Mesendoderm (in vitro differentiated cells): ENCODE results near the gene RNF220.

Experiments
- DNase-seq: peaks from one replicate; pipeline ENCODE4 v3.0.0; 2013
- H2AK5ac ChIP-seq: 2 replicates; pipeline ENCODE4 v1.6.1; 2013; ENCODE audit warnings: low read length, inconsistent platforms
- H2BK120ac ChIP-seq: 2 replicates; pipeline ENCODE4 v1.6.1; 2013; ENCODE audit warnings: low read depth, mild to moderate bottlenecking, low read length, moderate library complexity, mixed read lengths
- H2BK15ac ChIP-seq: replicated peaks from 2 replicates; pipeline ENCODE4 v1.6.1; 2013; ENCODE audit warnings: low read depth, mild to moderate bottlenecking, moderate library complexity
- H2BK5ac ChIP-seq: 2 replicates; pipeline ENCODE4 v1.6.1; 2013; ENCODE audit warnings: low read length, inconsistent platforms
- H3K18ac ChIP-seq: 2 replicates; pipeline ENCODE4 v1.6.1; 2013; ENCODE audit warnings: mild to moderate bottlenecking, low read length, mixed read lengths
- H3K23ac ChIP-seq: one replicate; pipeline ENCODE4 v1.6.1; 2013; ENCODE audit warnings: low read length
- H3K27ac ChIP-seq: 2 replicates; pipeline ENCODE4 v1.5.1; 2013; ENCODE audit warnings: low read depth, mild to moderate bottlenecking, inconsistent platforms, low read length, moderate library complexity
- H3K27me3 ChIP-seq: 2 replicates; pipeline ENCODE4 v1.6.1; 2013; ENCODE audit warnings: low read length, control low read depth, mild to moderate bottlenecking, inconsistent platforms; ENCODE audit not compliant: insufficient read depth, poor library complexity
- H3K36me3 ChIP-seq: 2 replicates; pipeline ENCODE4 v1.6.1; 2013; ENCODE audit warnings: low read length, inconsistent platforms; ENCODE audit not compliant: control insufficient read depth, insufficient read depth
- H3K4ac ChIP-seq: one replicate; pipeline ENCODE4 v1.6.1; 2013; ENCODE audit warnings: low read depth, mild to moderate bottlenecking, low read length, moderate library complexity
- H3K4me1 ChIP-seq: 2 replicates; pipeline ENCODE4 v1.6.1; 2013; ENCODE audit warnings: low read depth, low read length, inconsistent platforms; ENCODE audit not compliant: control insufficient read depth
- H3K4me2 ChIP-seq: 2 replicates; pipeline ENCODE4 v1.6.1; 2013; ENCODE audit warnings: low read length
- H3K4me3 ChIP-seq: 2 replicates; pipeline ENCODE4 v1.5.1; 2013; ENCODE audit warnings: mild to moderate bottlenecking, low read length
- H3K56ac ChIP-seq: one replicate; pipeline ENCODE4 v1.6.1; 2013; ENCODE audit warnings: low read length
- H3K79me1 ChIP-seq: 2 replicates; pipeline ENCODE4 v1.6.1; 2013; ENCODE audit warnings: low read length, inconsistent platforms
- H3K79me2 ChIP-seq: 2 replicates; pipeline ENCODE4 v1.6.1; 2013; ENCODE audit warnings: mild to moderate bottlenecking, low read length; ENCODE audit not compliant: control insufficient read depth, insufficient read depth
- H3K9ac ChIP-seq: 2 replicates; pipeline ENCODE4 v1.6.1; 2013; ENCODE audit warnings: low read length, inconsistent platforms
- H4K5ac ChIP-seq: one replicate; pipeline ENCODE4 v1.6.1; 2013; ENCODE audit warnings: low read length
- H4K8ac ChIP-seq: one replicate; pipeline ENCODE4 v1.6.1; 2013; ENCODE audit warnings: low read depth, mild to moderate bottlenecking, control low read depth, low read length, moderate library complexity
- WGBS: extraction: QIAGEN DNeasy Blood & Tissue Kit; methylation state at CpG from one replicate; pipeline ENCODE4 v1.1.7; 2013; ENCODE audit warnings: low lambda C conversion rate, missing lambda C conversion rate; ENCODE audit not compliant: insufficient coverage; ENCODE audit errors: extremely low coverage; 5-methylcytosine and 5-hydroxymethylcytosine counted together

Gene RNF220

GRCh38 chr1:44659566-44659965 lies 254.5 kb downstream of the RNF220 start:
- Histone ChIP-seq H3K4me1 (no peaks in the 10 kb centered on the region), H3K36me3 (no peaks in the 10 kb centered on the region), H2BK5ac (no peak overlapping the region), H2AK5ac (no peak overlapping the region), H2BK15ac (no peak overlapping the region), H2BK120ac (no peak overlapping the region), H3K27me3 (no peaks in the 10 kb centered on the region), H3K4ac (no peak overlapping the region), H3K27ac (no peak overlapping the region), H3K4me3 (no peak overlapping the region), H3K79me1 (no peaks in the 10 kb centered on the region), H3K9ac (no peak overlapping the region), H3K4me2 (no peak overlapping the region), H3K79me2 (no peaks in the 10 kb centered on the region), H4K5ac (no peak overlapping the region), H4K8ac (no peak overlapping the region), H3K18ac (no peak overlapping the region), H3K56ac (no peak overlapping the region), H3K23ac (no peak overlapping the region)
- WGBS = no CpG with 5 or more reads among the region's 4 CpGs
- no peak for DNase-seq

GRCh38 chr1:44660176-44660575 lies 255.1 kb downstream of the RNF220 start:
- Histone ChIP-seq H3K9ac (no peak overlapping the region), H3K18ac (no peak overlapping the region), H3K79me2 (no peaks in the 10 kb centered on the region), H2BK120ac (no peak overlapping the region), H3K79me1 (no peaks in the 10 kb centered on the region), H3K4ac (no peak overlapping the region), H2BK5ac (no peak overlapping the region), H3K4me3 (no peak overlapping the region), H3K27ac (no peak overlapping the region), H3K56ac (no peak overlapping the region), H3K27me3 (no peaks in the 10 kb centered on the region), H3K36me3 (no peaks in the 10 kb centered on the region), H2AK5ac (no peak overlapping the region), H3K4me2 (no peak overlapping the region), H3K4me1 (no peaks in the 10 kb centered on the region), H3K23ac (no peak overlapping the region), H2BK15ac (no peak overlapping the region), H4K5ac (no peak overlapping the region), H4K8ac (no peak overlapping the region)
- no CpG with 5 or more reads among the region's 9 CpGs for WGBS
- DNase-seq = no peak

GRCh38 chr1:44661781-44662682 lies 257.0 kb downstream of the RNF220 start:
- WGBS = no CpG with 5 or more reads among the region's 15 CpGs
- Histone ChIP-seq H3K36me3 (no peaks in the 10 kb centered on the region), H3K79me2 (no peaks in the 10 kb centered on the region), H3K4me2 (no peak overlapping the region), H3K23ac (no peak overlapping the region), H3K27ac (no peak overlapping the region), H3K56ac (no peak overlapping the region), H2AK5ac (no peak overlapping the region), H2BK120ac (no peak overlapping the region), H2BK5ac (no peak overlapping the region), H3K9ac (no peak overlapping the region), H3K18ac (no peak overlapping the region), H2BK15ac (no peak overlapping the region), H3K79me1 (no peaks in the 10 kb centered on the region), H4K8ac (no peak overlapping the region), H4K5ac (no peak overlapping the region), H3K4me1 (no peaks in the 10 kb centered on the region), H3K4me3 (no peak overlapping the region), H3K4ac (no peak overlapping the region), H3K27me3 (no peaks in the 10 kb centered on the region)
- DNase-seq = no peak

- no peak overlapping the region for H2BK5ac ChIP-seq
- H3K4me2 ChIP-seq = no peak overlapping the region
- H3K27ac ChIP-seq = no peak overlapping the region
- no peaks in the 10 kb centered on the region for H3K4me1 ChIP-seq
- no peak overlapping the region for H3K23ac ChIP-seq
- no peak for DNase-seq
- no peak overlapping the region for H2BK120ac ChIP-seq
- H2AK5ac ChIP-seq = no peak overlapping the region
- no peaks in the 10 kb centered on the region for H3K79me1 ChIP-seq
- no CpG with 5 or more reads among the region's 5 CpGs for WGBS
- no peak overlapping the region for H3K56ac ChIP-seq
- H2BK15ac ChIP-seq = no peak overlapping the region
- H3K4me3 ChIP-seq = no peak overlapping the region
- no peak overlapping the region for H3K9ac ChIP-seq
- no peak overlapping the region for H4K8ac ChIP-seq
- H4K5ac ChIP-seq = no peak overlapping the region
- no peak overlapping the region for H3K18ac ChIP-seq
- H3K27me3 ChIP-seq = no peaks in the 10 kb centered on the region
- no peaks in the 10 kb centered on the region for H3K79me2 ChIP-seq
- H3K4ac ChIP-seq = no peak overlapping the region
- no peaks in the 10 kb centered on the region for H3K36me3 ChIP-seq
Observed at GRCh38 chr1:44662683-44663030, 257.6 kb downstream of the RNF220 start.

GRCh38 chr1:44663417-44663816 lies 258.4 kb downstream of the RNF220 start:
- Histone ChIP-seq H2BK120ac (no peak overlapping the region), H3K4me2 (no peak overlapping the region), H3K4me3 (no peak overlapping the region), H4K5ac (no peak overlapping the region), H3K9ac (no peak overlapping the region), H3K79me1 (no peaks in the 10 kb centered on the region), H3K18ac (no peak overlapping the region), H2BK15ac (no peak overlapping the region), H3K4me1 (no peaks in the 10 kb centered on the region), H3K4ac (no peak overlapping the region), H3K27me3 (no peaks in the 10 kb centered on the region), H2AK5ac (no peak overlapping the region), H4K8ac (no peak overlapping the region), H3K79me2 (no peaks in the 10 kb centered on the region), H3K27ac (no peak overlapping the region), H3K56ac (no peak overlapping the region), H2BK5ac (no peak overlapping the region), H3K23ac (no peak overlapping the region), H3K36me3 (no peaks in the 10 kb centered on the region)
- no peak for DNase-seq
- WGBS = no CpG with 5 or more reads among the region's 5 CpGs
